Esophagus muscularis mucosa (tissue), 4 donors: Measurements from ENCODE around the gene PTPRK.

Source experiments
- EP300 ChIP-seq: sonication (generic); formaldehyde crosslinking; IDR thresholded peaks from one replicate; pipeline ENCODE4 v1.6.1; 2017; ENCODE audit warnings: antibody characterized with exemption
- POLR2AphosphoS5 ChIP-seq, 2 donors: sonication (generic); formaldehyde crosslinking; IDR thresholded peaks; one replicate each; pipeline ENCODE4 v1.6.1; 2017; ENCODE audit warnings: antibody characterized with exemption in 2 of 2
- TF ChIP-seq, protein P1 (sequence below), 3 experiments: fragments of 200-600 bp in 2 of 3; fragments of 450-650 bp in 1 of 3; sonication (generic) in 2 of 3; IDR thresholded peaks; one replicate each; pipeline ENCODE4 v1.5.1; 2017 to 2019; ENCODE audit warnings: antibody characterized with exemption in 3 of 3, mild to moderate bottlenecking in 2 of 3, moderate library complexity in 1 of 3

DNA sequence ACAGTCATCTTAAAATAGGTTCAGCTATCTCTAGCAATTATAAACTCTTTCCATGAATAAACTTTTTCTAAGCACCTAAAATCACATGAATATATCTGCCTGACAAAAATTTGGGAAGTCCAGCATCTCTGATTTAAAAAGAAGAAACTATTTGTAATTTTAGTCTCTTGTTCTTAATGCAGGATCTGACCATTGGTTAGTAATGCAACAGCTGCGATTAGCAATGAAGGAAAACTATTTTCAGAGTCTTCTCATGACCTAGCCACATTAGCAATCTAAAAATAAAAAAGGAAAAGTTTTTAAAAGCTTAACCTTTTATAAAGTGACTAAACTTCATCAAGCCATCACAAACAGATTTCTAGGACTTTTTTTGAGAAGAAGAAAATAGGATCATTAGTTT is 97.5 kb downstream of the PTPRK start:
- no peak for TF ChIP-seq POLR2AphosphoS5 (IDR thresholded peaks at IDR 0.05)
- TF ChIP-seq, protein P1, sequence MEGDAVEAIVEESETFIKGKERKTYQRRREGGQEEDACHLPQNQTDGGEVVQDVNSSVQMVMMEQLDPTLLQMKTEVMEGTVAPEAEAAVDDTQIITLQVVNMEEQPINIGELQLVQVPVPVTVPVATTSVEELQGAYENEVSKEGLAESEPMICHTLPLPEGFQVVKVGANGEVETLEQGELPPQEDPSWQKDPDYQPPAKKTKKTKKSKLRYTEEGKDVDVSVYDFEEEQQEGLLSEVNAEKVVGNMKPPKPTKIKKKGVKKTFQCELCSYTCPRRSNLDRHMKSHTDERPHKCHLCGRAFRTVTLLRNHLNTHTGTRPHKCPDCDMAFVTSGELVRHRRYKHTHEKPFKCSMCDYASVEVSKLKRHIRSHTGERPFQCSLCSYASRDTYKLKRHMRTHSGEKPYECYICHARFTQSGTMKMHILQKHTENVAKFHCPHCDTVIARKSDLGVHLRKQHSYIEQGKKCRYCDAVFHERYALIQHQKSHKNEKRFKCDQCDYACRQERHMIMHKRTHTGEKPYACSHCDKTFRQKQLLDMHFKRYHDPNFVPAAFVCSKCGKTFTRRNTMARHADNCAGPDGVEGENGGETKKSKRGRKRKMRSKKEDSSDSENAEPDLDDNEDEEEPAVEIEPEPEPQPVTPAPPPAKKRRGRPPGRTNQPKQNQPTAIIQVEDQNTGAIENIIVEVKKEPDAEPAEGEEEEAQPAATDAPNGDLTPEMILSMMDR (IDR thresholded peaks at IDR 0.05) = no peak
- TF ChIP-seq EP300 = no peak
